ENCODE results near the gene S100A14. TPM values are rescaled to one million over a fixed set of nuclear protein-coding genes. Genes with fewer than 3 reads are reported as not detected.
"Not testable (repeated sequence)": the region's sequence is repeated elsewhere in the genome, so short reads cannot be mapped to it uniquely, and the experiment has no call there.

The S100A14 gene
- total RNA-seq, 4 donors from 2014 or later: 112 to 175 (median 132) TPM

DNA sequence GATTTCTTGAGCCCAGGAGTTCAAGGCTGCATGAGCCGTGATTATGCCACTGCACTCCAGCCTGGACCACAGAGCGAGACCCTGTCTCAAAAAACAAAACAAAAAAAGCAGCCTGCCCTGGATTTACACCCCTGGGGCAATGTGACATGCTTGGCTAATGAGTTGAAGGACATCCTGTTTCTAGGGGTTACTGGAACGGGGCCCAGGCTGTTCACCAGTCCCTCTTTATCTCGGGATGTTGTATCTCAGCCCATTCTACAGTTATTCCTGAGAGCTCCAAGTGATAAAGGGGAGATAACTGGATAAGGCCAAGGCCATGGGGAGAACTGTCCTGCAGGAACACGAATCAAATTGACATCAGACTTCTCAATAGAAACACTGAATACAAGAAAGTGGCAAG lies 28.8 kb downstream of the S100A14 start:
- Histone ChIP-seq H3K27ac (no peak overlapping the region), H3K4me1 (peaks cover 8 to 12% of the 10 kb centered on the region in 2 donors), H3K9me3 (no peaks in the 10 kb centered on the region), H3K27me3 (no peaks in the 10 kb centered on the region), H3K36me3 (no peaks in the 10 kb centered on the region), H3K4me3 (replicated peaks in 1 of 3) (no peak overlapping the region)
- DNase-seq: peak in 1 of 2 donors; percentile 47
- intact Hi-C loops (cut with DNase I): no loop called here
- WGBS, 2 donors: 54 to 55% methylated on average over 5 of the region's 5 CpGs
- TF ChIP-seq POLR2A (IDR thresholded peaks at IDR 0.05): no peak
- TF ChIP-seq, protein P1, sequence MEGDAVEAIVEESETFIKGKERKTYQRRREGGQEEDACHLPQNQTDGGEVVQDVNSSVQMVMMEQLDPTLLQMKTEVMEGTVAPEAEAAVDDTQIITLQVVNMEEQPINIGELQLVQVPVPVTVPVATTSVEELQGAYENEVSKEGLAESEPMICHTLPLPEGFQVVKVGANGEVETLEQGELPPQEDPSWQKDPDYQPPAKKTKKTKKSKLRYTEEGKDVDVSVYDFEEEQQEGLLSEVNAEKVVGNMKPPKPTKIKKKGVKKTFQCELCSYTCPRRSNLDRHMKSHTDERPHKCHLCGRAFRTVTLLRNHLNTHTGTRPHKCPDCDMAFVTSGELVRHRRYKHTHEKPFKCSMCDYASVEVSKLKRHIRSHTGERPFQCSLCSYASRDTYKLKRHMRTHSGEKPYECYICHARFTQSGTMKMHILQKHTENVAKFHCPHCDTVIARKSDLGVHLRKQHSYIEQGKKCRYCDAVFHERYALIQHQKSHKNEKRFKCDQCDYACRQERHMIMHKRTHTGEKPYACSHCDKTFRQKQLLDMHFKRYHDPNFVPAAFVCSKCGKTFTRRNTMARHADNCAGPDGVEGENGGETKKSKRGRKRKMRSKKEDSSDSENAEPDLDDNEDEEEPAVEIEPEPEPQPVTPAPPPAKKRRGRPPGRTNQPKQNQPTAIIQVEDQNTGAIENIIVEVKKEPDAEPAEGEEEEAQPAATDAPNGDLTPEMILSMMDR (IDR thresholded peaks at IDR 0.05): no peak

DNA sequence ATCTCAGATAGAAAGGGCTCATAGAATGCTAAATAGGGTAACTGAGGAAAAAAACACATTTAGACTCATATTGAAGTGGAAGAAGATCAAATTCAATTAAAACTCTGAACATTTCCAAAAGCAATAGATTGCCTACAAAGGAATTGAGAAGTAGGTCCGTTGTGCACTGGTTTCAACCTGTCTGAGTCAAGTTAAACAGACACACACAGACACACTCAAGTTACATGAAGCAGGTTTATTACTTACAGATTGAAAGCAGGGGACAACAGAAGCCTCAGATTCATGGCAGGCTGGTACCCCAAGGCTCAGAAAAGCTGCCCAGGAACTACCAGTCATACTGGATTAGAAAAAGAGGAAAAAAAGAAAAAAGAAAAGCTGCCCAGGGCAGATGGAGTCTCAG lies 29.8 kb downstream of the S100A14 start:
- intact Hi-C loops (cut with DNase I): no loop called here
- no peak overlapping the region for H3K4me3 ChIP-seq (replicated peaks in 1 of 3)
- no peaks in the 10 kb centered on the region for H3K9me3 ChIP-seq
- TF ChIP-seq, protein P1 (IDR thresholded peaks at IDR 0.05): no peak
- no peak for TF ChIP-seq POLR2A (IDR thresholded peaks at IDR 0.05)
- no peak for DNase-seq
- H3K27ac ChIP-seq: no peak overlapping the region
- peaks cover 8 to 12% of the 10 kb centered on the region in 2 donors for H3K4me1 ChIP-seq
- H3K27me3 ChIP-seq: no peaks in the 10 kb centered on the region
- H3K36me3 ChIP-seq: no peaks in the 10 kb centered on the region
- WGBS, 2 donors: 37 to 39% methylated on average over 1 of the region's 1 CpG

DNA sequence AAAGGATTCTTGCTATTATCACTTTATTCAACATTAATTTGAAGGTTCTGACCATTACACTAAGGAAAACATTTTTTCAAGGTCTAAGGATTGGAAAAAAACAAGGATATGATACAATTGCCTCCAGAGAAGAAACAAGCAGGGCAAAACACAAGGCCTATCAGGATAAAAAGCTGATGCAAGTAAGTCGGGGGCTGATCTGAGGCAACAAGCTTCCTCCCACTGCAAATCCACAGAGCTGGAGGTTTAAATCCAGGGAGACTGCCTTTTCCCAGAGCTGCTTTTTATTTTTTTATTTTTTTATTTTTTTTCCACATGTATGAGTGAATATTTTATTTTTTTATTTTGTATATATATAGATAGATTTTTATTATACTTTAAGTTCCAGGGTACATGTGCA lies 31.1 kb downstream of the S100A14 start:
- no peak overlapping the region for H3K4me3 ChIP-seq (replicated peaks in 1 of 3)
- no peaks in the 10 kb centered on the region for H3K27me3 ChIP-seq
- no peaks in the 10 kb centered on the region for H3K9me3 ChIP-seq
- TF ChIP-seq POLR2A (IDR thresholded peaks at IDR 0.05): no peak
- TF ChIP-seq, protein P1 (IDR thresholded peaks at IDR 0.05): no peak
- H3K4me1 ChIP-seq: peaks cover 8 to 12% of the 10 kb centered on the region in 2 donors
- intact Hi-C loops (cut with DNase I): no loop called here
- H3K27ac ChIP-seq: no peak overlapping the region
- no peaks in the 10 kb centered on the region for H3K36me3 ChIP-seq
- no peak for DNase-seq
- WGBS, 2 donors: 94 to 100% methylated on average over 1 of the region's 1 CpG

DNA sequence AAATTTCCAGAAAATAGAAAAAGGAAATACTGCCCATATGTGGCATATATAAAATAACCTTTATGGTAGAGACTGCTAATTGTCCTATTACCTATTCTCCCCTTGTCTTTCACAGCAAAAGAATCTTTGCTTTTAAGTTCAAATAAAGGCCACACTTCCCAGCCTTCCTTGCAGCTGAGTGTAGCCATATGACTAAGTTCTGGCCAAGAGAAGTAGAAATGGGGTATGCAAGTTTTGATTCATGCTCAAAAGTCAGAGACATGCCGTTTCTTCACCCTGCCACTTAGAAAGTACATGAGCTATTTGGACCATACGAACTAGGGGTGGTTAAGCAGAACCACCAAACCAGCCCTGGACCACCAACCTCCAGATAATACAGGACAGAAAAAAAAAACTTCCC lies 32.1 kb downstream of the S100A14 start:
- H3K27me3 ChIP-seq: no peaks in the 10 kb centered on the region
- H3K36me3 ChIP-seq: no peaks in the 10 kb centered on the region
- H3K4me1 ChIP-seq: peaks cover 8 to 12% of the 10 kb centered on the region in 2 donors
- 83 to 90% methylated on average over 2 of the region's 2 CpGs for WGBS, 2 donors
- TF ChIP-seq, protein P1 (IDR thresholded peaks at IDR 0.05): no peak
- no peak for TF ChIP-seq POLR2A (IDR thresholded peaks at IDR 0.05)
- DNase-seq: no peak
- intact Hi-C loops (cut with DNase I): no loop called here
- H3K4me3 ChIP-seq (replicated peaks in 1 of 3): no peak overlapping the region
- no peaks in the 10 kb centered on the region for H3K9me3 ChIP-seq
- H3K27ac ChIP-seq: no peak overlapping the region

DNA sequence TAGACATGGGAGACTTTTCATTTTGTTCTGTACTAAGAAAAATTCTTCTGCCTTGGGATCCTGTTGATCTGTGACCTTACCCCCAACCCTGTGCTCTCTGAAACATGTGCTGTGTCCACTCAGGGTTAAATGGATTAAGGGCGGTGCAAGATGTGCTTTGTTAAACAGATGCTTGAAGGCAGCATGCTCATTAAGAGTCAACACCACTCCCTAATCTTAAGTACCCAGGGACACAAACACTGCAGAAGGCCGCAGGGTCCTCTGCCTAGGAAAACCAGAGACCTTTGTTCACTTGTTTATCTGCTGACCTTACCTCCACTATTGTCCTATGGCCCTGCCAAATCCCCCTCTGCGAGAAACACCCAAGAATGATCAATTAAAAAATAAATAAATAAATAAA lies 32.6 kb downstream of the S100A14 start:
- H3K4me3 ChIP-seq (replicated peaks in 1 of 3); DNase-seq; intact Hi-C loops (cut with DNase I); H3K27ac ChIP-seq; H3K36me3 ChIP-seq; H3K27me3 ChIP-seq; H3K9me3 ChIP-seq: not testable (repeated sequence)
- 86 to 93% methylated on average over 3 of the region's 3 CpGs for WGBS, 2 donors
- peaks cover 8 to 12% of the 10 kb centered on the region in 2 donors for H3K4me1 ChIP-seq

DNA sequence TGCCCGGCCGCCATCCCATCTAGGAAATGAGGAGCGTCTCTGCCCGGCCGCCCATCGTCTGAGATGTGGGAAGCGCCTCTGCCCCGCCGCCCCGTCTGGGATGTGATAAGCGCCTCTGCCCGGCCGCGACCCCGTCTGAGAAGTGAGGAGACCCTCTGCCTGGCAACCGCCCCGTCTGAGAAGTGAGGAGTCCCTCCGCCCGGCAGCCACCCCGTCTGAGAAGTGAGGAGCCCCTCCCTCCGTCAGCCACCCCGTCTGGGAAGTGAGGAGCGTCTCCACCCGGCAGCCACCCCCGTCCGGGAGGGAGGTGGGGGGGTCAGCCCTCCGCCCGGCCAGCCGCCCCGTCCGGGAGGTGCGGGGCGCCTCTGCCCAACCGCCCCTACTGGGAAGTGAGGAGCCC lies 33.3 kb downstream of the S100A14 start:
- H3K36me3 ChIP-seq; H3K9me3 ChIP-seq; H3K27ac ChIP-seq; H3K4me3 ChIP-seq (replicated peaks in 1 of 3); H3K27me3 ChIP-seq; H3K4me1 ChIP-seq; DNase-seq; intact Hi-C loops (cut with DNase I): not testable (repeated sequence)
- 94 to 95% methylated on average over 10 to 16 of the region's 34 CpGs for WGBS, 2 donors
